GM19043 (cell line): ENCODE measurements around the gene BCL2L13.
"Not testable (repeated sequence)": the region's sequence is repeated elsewhere in the genome, so short reads cannot be mapped to it uniquely, and the experiment has no call there.

Experiments used
- ATAC-seq: cut with Tn5 transposase; IDR thresholded peaks from one replicate; pipeline ENCODE4 v1.9.1; 2021; ENCODE audit warnings: low read depth; ENCODE audit not compliant: unreplicated experiment

Gene BCL2L13

GRCh38 chr22:17749605-17750395 lies 111.2 kb downstream of the BCL2L13 start:
- no peak for ATAC-seq

GRCh38 chr22:17751596-17751995 lies 113.0 kb downstream of the BCL2L13 start:
- ATAC-seq, result no peak

DNA sequence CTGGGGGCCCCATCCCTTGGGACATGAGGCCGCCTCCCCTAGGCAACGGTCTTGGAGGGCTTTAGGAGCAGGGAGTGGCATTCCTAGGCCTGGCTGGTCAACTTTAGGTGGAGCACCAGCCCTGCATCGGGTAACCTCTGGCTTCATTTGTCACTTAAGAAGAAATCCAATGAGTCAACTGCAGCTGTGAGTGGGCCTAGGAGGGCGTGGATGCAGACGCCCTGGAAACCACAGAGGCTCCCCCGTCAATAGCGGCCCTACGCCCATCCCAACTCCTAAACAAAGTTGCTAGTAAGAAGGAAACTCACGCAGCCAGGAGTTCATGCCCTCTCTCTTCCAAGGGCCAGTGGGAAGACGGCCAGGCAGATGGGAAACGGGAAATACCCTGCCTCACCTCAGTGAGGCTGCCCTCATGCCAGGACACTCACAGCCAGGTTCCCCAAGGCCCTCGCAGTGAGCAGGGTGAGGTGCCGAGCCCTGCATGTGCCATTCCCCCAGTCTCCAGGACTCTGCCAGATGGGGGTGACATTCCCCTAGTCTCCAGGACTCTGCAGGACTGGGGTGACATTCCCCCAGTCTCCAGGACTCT lies 114.9 kb downstream of the BCL2L13 start:
- ATAC-seq, result no peak

DNA sequence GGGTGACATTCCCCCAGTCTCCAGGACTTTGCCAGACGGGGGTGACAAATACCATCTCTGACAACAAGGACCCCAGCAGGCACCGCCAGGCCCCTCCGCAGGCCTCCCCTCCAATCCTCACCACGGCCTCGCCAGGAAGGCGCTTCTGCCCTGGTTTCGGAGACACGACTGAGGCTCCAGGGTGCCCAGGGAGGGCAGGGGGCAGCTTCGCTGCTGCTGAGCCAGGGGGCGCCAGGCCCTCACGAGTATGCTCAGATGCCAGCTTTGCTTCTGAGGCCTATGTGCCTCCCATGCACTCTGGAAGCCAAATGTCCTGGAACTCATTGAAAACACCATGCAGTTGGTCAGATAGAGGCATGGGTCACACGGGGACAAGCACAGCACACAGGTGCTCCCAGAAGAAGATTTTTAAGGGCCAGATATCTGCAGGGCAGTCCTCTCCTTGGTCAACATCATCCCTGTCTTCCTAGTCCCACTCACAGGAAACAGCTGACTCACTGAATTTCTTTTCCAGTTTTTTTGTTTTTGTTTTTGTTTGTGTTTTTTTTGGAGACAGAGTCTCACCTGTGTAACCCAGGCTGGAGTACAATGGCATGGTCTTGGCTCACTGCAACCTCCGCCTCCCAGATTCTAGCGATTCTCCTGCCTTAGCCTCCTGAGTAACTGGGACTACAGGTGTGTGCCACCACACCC lies 115.8 kb downstream of the BCL2L13 start:
- no peak for ATAC-seq

DNA sequence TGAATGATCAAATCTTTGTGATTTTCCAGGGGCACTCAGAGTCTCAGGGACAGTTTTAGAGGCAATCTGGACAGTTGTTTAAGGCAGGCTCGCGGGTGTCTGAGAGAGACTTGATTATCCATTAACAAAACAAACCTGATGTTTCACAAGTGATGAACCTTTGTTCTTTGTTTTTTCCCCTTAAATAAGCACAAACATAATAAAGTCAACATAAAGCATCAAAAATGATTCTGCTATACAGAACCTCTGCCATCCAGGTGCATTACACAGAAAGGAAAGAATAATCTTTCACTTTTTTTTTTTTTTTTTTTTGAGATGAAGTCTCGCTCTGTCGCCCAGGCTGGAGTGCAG lies 122.6 kb downstream of the BCL2L13 start:
- ATAC-seq, result no peak

- not testable (repeated sequence) for ATAC-seq
Measured at GRCh38 chr22:17763442-17763841, 124.9 kb downstream of the BCL2L13 start.

GRCh38 chr22:17764036-17764435 lies 125.5 kb downstream of the BCL2L13 start:
- no peak for ATAC-seq

GRCh38 chr22:17764852-17765251 lies 126.3 kb downstream of the BCL2L13 start:
- ATAC-seq, result not testable (repeated sequence)

- ATAC-seq, result peak; percentile 55
Measured at GRCh38 chr22:17767233-17768065, 128.9 kb downstream of the BCL2L13 start.

- ATAC-seq, result no peak
Measured at GRCh38 chr22:17769013-17769715, 130.6 kb downstream of the BCL2L13 start.

- no peak for ATAC-seq
Measured at GRCh38 chr22:17769716-17770082, 131.1 kb downstream of the BCL2L13 start.

DNA sequence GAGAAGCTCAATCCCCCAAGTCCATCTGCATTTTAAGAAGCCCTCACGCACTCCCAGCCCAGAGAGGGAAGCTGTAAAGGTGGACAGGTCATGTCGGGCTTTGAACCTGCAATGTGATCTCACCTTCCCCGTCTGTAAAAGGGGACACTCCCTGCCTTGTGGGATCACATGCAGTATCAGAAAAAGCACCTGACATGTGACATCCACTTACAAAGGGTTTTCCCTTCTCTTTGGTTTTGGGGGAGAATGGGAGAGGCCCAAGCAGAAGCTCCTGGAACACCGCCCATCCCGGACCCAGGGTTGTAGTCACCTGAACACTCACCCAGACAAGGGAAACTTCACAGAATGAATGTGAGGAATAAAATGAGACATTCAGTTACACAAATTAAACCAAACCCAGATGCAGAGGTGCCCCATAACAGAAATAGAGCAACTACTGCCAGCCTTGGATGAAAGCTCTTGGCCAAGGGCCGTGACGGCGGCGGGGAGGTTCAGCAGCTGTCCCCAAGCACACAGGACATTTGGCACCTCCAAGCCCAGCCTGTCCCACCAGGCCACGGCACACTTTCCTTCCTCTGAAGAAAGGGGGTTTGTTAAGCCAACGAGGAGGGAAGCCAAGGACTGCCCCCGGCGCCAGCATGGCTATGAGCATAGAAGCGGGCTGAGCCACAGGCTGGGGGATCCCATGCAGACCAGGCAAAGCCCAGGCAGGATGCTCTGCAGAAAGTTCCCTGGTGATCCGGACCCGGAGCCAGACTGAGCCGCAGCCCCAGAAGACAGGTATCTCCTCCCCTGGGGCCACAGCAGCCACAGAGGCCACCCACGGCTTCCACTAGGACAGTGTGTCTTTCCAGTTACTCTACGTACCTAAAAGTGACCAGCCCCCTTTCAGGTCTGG lies 131.9 kb downstream of the BCL2L13 start:
- ATAC-seq, result no peak

DNA sequence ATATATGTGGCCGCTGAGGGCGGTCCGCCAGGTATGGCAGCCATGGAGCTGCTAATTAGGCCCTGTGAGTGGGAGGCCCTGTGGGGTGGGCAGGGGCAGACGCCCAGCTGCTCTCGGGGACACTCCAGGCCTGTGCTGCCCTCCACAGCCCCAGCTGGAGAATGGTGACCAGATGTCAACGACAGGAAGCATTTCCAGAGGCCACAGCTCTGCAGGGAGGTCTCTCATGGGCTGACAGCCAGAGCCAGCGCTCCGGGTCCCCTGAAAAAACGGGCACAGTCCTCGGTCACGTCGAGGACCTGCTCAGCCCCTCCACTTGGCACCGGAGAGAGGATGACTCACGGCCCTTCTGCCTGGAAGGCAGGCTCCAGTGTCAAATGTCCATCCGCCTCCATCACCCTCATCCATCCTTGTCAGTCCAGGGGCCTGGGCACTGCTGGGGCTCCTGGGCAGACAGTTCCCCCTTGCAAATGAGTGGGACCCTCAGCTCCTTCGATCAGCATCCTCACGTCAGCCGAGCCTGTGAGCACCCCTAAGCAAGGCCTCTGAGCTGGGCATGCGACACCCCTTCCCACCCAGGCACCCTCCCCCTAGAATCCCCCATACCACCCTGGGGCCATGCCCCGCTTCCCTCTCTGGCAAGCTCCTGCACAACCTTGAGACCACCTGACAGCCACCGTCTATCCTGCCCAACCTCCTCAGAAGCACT lies 133.8 kb downstream of the BCL2L13 start:
- ATAC-seq, result no peak

DNA sequence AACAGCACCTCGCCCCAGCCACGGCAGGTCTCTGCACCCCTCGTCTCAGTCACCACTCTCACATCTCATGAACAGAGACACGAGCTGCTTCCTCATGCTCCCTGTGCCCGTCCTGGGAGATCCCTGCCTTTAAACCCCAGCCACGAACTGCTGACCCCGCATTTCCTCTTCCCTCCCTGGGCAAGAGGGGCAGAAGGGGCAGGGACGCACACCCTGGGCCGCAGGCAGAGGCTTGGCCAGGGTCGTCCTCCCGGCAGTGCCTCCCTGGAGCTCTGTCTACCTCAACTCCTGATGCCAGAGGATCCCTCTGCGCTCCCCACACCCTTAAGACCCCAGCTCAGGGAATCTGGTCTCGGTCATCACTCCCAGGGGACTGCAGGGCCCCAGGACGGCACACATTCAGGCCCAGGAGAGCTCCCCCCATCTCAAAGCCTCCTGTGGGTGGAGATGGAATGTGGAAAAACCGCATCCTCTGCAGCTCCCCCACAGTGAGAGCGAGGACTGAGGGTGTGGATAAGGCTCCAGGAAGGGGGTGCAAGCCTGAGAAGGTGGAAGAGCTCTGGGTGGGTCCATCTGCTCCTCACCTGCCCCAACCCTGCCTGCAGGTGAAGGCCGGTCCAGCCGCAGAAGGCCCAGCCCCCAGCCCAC lies 134.5 kb downstream of the BCL2L13 start:
- no peak for ATAC-seq

GRCh38 chr22:17773606-17774205 lies 135.1 kb downstream of the BCL2L13 start:
- no peak for ATAC-seq

- no peak for ATAC-seq
Measured at GRCh38 chr22:17774206-17774925, 135.8 kb downstream of the BCL2L13 start, which contains the start of gene BID. TSS of gene BID (minus strand) at chr22:17774469. CDS start at chr22:17750116, 24,353 bp downstream.
